ENCODE measurements around the gene STK32C.

The STK32C gene

DNA sequence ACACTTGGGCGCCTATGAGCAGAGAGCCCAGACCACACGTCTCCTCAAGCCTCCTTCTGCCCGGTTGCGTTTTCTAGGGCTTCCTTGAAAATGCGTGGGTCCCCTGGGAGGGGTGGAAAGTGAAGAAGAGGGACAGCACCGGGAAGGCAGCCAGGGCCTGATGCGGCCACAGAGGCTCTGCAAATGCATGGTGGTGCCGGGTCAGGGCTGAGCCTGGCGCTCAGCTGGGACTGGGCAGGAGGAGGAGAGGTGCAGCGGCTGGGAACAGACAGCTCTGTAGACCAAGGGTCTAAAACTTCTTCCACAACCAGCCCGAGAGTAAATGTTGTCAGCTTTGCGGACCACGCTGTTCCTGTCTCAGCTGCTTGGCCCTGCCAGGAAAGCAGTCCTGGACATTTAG lies 119.4 kb downstream of the STK32C start:
- no CpG with 5 or more reads among the region's 13 CpGs for WGBS (ENCODE audit: extremely low coverage, insufficient coverage, insufficient read length)
- no peak overlapping the region for H3K14ac ChIP-seq (ENCODE audit: low read length)

DNA sequence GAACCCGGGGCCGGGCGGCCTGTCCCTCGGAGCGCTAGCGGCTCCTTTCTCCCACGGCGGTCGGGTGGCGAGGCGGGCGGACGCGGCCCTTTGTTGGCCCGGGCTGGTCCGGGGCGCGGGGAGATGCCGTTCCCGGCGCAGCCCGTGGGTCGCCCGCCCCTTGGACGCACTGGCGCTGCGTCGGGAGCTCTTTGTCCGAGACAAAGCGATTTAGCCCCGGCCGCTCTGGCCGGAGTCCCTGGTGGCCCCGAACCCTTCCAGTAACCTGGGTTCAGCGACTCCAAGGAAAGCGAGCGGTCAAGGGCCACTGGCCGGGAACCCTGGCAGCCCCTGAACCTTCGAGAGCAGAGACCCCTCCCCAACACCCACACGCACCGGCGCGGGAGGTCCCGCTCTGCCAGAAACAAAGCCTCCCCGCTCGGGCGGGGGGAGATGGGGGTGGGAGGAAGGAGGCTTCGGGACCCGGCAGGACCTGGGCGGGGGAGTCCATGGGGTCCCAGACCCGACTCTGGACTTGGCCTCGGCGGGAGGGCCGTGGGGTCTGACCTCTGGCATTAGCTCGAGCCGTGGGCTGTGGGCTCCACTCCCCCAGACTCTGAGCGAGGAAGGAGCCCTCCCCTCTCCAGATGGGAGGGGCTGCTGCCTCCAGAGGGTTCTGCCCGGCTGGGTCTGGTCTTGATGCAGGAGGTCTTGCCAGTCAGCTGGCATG lies 120.2 kb downstream of the STK32C start:
- Histone ChIP-seq H3K27me3 (ENCODE audit: insufficient read depth, low read length) (peaks cover 47% of the 10 kb centered on the region), H3K27ac (ENCODE audit: low read depth, low read length) (no peak overlapping the region), H2BK12ac (ENCODE audit: low read length) (no peak overlapping the region), H2BK120ac (ENCODE audit: insufficient read depth, low read length, poor library complexity) (no peak overlapping the region), H3K4me1 (ENCODE audit: control insufficient read depth in 1 of 2, insufficient read depth in 2 of 2, low read length in 2 of 2) (peaks cover 0 to 6% of the 10 kb centered on the region in 2 experiments), H3K36me3 (ENCODE audit: control insufficient read depth in 1 of 2, insufficient read depth in 2 of 2, low read length in 2 of 2) (no peaks in the 10 kb centered on the region), H3K4ac (ENCODE audit: low read depth, low read length) (no peak overlapping the region), H3K4me3 (ENCODE audit: low read depth, low read length) (peak overlapping the region; percentile 62), H3K18ac (ENCODE audit: low read length) (no peak overlapping the region), H3K9me3 (ENCODE audit: insufficient read depth, low read depth, low read length) (peaks cover 10% of the 10 kb centered on the region), H2BK5ac (ENCODE audit: low read depth, low read length, poor library complexity) (no peak overlapping the region), H3K14ac (ENCODE audit: low read length) (no peak overlapping the region), H4K8ac (ENCODE audit: low read depth, low read length) (no peak overlapping the region), H4K91ac (ENCODE audit: low read depth, low read length) (no peak overlapping the region), H3K4me2 (ENCODE audit: low read length) (peak overlapping the region; percentile 55), H2AFZ (ENCODE audit: insufficient read depth, low read length, poor library complexity) (no peak overlapping the region), H3K79me1 (ENCODE audit: low read length) (no peaks in the 10 kb centered on the region), H3K79me2 (ENCODE audit: control insufficient read depth, insufficient read depth, low read length, poor library complexity) (no peaks in the 10 kb centered on the region), H3K9ac (ENCODE audit: low read length) (no peak overlapping the region), H4K12ac (ENCODE audit: low read depth, low read length) (no peak overlapping the region), H3K23ac (ENCODE audit: low read length) (no peak overlapping the region), H2AK5ac (ENCODE audit: low read length) (no peak overlapping the region)
- DNase-seq: no peak
- WGBS (ENCODE audit: extremely low coverage, insufficient coverage, insufficient read length): no CpG with 5 or more reads among the region's 58 CpGs

More for the DNA sequence above, 119.4 kb downstream of the STK32C start:
- no peak overlapping the region for H4K12ac ChIP-seq (ENCODE audit: low read depth, low read length)
- peaks cover 10% of the 10 kb centered on the region for H3K9me3 ChIP-seq (ENCODE audit: insufficient read depth, low read depth, low read length)
- peaks cover 47% of the 10 kb centered on the region for H3K27me3 ChIP-seq (ENCODE audit: insufficient read depth, low read length)
- no peak overlapping the region for H4K8ac ChIP-seq (ENCODE audit: low read depth, low read length)
- no peak overlapping the region for H2BK5ac ChIP-seq (ENCODE audit: low read depth, low read length, poor library complexity)
- no peak overlapping the region for H2AK5ac ChIP-seq (ENCODE audit: low read length)
- H2BK120ac ChIP-seq (ENCODE audit: insufficient read depth, low read length, poor library complexity): no peak overlapping the region
- no peak overlapping the region for H3K9ac ChIP-seq (ENCODE audit: low read length)
- H3K79me1 ChIP-seq (ENCODE audit: low read length): no peaks in the 10 kb centered on the region
- H3K79me2 ChIP-seq (ENCODE audit: control insufficient read depth, insufficient read depth, low read length, poor library complexity): no peaks in the 10 kb centered on the region
- H3K23ac ChIP-seq (ENCODE audit: low read length): no peak overlapping the region
- H3K36me3 ChIP-seq (ENCODE audit: control insufficient read depth in 1 of 2, insufficient read depth in 2 of 2, low read length in 2 of 2): no peaks in the 10 kb centered on the region
- no peak overlapping the region for H3K18ac ChIP-seq (ENCODE audit: low read length)
- no peak overlapping the region for H3K4me3 ChIP-seq (ENCODE audit: low read depth, low read length)
- no peak overlapping the region for H3K4me2 ChIP-seq (ENCODE audit: low read length)
- H2BK12ac ChIP-seq (ENCODE audit: low read length): no peak overlapping the region
- H2AFZ ChIP-seq (ENCODE audit: insufficient read depth, low read length, poor library complexity): no peak overlapping the region
- no peak overlapping the region for H3K27ac ChIP-seq (ENCODE audit: low read depth, low read length)
- no peak overlapping the region for H3K4ac ChIP-seq (ENCODE audit: low read depth, low read length)
- H3K4me1 ChIP-seq (ENCODE audit: control insufficient read depth in 1 of 2, insufficient read depth in 2 of 2, low read length in 2 of 2): peaks cover 0 to 6% of the 10 kb centered on the region in 2 experiments
- DNase-seq: no peak
- no peak overlapping the region for H4K91ac ChIP-seq (ENCODE audit: low read depth, low read length)

DNA sequence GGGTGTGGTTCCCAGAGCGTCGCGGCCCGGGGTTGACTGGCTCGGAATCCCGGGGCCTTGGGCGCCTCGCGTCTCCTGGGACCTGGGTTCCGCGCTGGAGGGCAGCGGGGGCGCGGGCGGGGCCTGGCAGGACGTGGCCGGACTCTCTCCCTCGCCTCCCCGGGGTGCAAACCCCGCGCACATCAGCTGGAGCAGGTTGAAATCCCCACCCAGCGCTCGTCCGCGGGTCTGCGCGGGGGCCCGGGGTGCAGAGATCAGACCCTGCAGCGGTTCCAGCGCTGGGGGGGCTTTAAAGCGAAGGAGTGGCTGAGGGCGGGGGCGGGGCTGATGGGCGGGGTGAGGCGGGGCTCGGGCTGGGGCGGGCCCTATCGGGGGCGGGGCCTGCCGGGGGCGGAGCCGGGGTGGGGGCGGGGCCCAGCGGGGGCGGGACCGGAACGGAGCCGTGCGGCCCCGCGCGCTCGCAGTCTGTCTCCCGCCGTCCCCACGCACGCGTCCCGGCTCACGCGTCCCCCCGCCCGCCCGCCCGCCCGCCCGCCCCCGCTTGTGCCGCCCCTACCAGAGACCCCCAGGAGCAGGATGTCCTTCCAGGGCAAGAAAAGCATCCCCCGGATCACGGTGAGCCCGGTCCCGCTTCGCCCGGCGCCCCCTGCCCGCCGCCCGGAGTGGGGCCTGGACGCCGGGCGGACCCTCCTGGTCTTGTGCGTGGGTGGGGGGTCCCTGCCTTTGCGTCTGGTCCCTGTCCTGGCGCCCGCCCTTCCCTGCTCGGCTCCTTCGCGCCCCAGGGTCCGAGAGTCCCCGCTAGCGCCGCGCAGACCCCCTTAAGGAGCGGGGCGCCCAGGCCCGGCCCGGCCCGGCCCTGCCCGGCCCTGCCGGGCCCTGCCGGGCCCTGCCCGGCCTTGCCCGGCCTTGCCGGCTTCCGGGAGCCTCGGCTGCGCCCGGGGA lies 121.0 kb downstream of the STK32C start, which contains the start of gene DPYSL4:
TSS of gene DPYSL4 (plus strand) at position 461 of the 942 bp plus-strand sequence. CDS start at position 577, 116 bp downstream.
- Histone ChIP-seq H3K4me3 (ENCODE audit: low read depth, low read length) (peak within 1 kb of the TSS; percentile 62), H3K9me3 (ENCODE audit: insufficient read depth, low read depth, low read length) (peaks cover 10% of the 10 kb centered on the region), H2BK12ac (ENCODE audit: low read length) (no peak within 1 kb of the TSS), H3K79me1 (ENCODE audit: low read length) (no peaks in the 10 kb centered on the region), H2AFZ (ENCODE audit: insufficient read depth, low read length, poor library complexity) (no peak within 1 kb of the TSS), H3K23ac (ENCODE audit: low read length) (no peak within 1 kb of the TSS), H2BK5ac (ENCODE audit: low read depth, low read length, poor library complexity) (no peak within 1 kb of the TSS), H4K91ac (ENCODE audit: low read depth, low read length) (no peak within 1 kb of the TSS), H3K79me2 (ENCODE audit: control insufficient read depth, insufficient read depth, low read length, poor library complexity) (no peaks in the 10 kb centered on the region), H4K12ac (ENCODE audit: low read depth, low read length) (no peak within 1 kb of the TSS), H3K14ac (ENCODE audit: low read length) (no peak within 1 kb of the TSS), H3K4me1 (ENCODE audit: control insufficient read depth in 1 of 2, insufficient read depth in 2 of 2, low read length in 2 of 2) (peaks cover 0 to 6% of the 10 kb centered on the region in 2 experiments), H4K8ac (ENCODE audit: low read depth, low read length) (no peak within 1 kb of the TSS), H2BK120ac (ENCODE audit: insufficient read depth, low read length, poor library complexity) (no peak within 1 kb of the TSS), H3K4me2 (ENCODE audit: low read length) (peak within 1 kb of the TSS; percentile 55), H3K27ac (ENCODE audit: low read depth, low read length) (no peak within 1 kb of the TSS), H2AK5ac (ENCODE audit: low read length) (no peak within 1 kb of the TSS), H3K27me3 (ENCODE audit: insufficient read depth, low read length) (peaks cover 47% of the 10 kb centered on the region), H3K4ac (ENCODE audit: low read depth, low read length) (no peak within 1 kb of the TSS), H3K18ac (ENCODE audit: low read length) (no peak within 1 kb of the TSS), H3K36me3 (ENCODE audit: control insufficient read depth in 1 of 2, insufficient read depth in 2 of 2, low read length in 2 of 2) (no peaks in the 10 kb centered on the region), H3K9ac (ENCODE audit: low read length) (no peak within 1 kb of the TSS)
- WGBS (ENCODE audit: extremely low coverage, insufficient coverage, insufficient read length): no CpG with 5 or more reads among the region's 109 CpGs
- DNase-seq: no peak

DNA sequence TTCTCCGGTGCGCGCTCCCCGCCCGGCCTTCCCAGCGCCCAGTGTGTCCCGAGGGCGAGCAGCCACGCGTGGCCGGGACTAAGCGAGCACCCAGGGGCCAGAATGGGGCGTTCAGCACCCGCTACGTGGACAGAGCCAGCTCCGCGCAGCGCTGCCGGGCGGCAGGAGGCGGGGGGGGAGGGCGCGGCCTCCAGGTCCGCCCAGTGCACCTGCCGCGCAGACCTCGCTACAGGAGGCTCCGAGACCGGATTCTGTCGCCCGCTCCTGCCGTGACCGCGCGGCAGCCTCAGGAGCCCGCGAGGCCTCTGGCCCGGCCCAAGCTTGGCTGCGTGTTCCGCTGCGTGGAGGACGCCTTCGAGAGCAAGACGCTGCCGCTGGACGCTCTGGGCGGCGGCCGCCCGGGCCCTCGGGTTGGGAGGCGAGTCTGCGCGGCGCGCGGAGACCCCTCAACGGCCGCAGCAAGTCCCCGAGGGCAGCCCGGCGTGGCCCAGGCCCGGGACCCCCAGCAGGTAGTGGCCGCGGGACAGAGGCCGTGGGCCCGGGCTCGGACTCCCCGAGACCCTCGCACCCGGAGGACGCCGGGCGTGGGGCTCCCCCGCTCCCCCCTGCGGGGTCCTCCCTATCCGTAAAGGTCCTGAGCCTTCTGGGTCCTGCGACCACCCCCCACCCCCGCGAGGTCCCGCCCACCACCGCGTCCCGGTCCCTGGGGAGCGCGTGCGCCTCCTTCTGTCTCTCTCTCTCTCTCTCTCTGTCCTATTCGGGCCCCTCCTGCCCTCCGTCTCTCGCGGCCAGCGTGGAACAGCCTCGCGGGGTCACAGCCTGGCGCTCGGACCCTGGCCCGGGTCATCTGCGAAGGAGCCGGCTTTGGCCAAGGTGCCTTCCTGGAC lies 121.9 kb downstream of the STK32C start:
- H3K27me3 ChIP-seq (ENCODE audit: insufficient read depth, low read length): peaks cover 47% of the 10 kb centered on the region
- no peak overlapping the region for H3K27ac ChIP-seq (ENCODE audit: low read depth, low read length)
- no peak overlapping the region for H2BK5ac ChIP-seq (ENCODE audit: low read depth, low read length, poor library complexity)
- WGBS (ENCODE audit: extremely low coverage, insufficient coverage, insufficient read length): no CpG with 5 or more reads among the region's 99 CpGs
- H2AK5ac ChIP-seq (ENCODE audit: low read length): no peak overlapping the region
- no peak overlapping the region for H3K14ac ChIP-seq (ENCODE audit: low read length)
- no peak overlapping the region for H3K18ac ChIP-seq (ENCODE audit: low read length)
- H3K4me2 ChIP-seq (ENCODE audit: low read length): no peak overlapping the region
- H3K4me1 ChIP-seq (ENCODE audit: control insufficient read depth in 1 of 2, insufficient read depth in 2 of 2, low read length in 2 of 2): peaks cover 0 to 6% of the 10 kb centered on the region in 2 experiments
- DNase-seq: no peak
- H3K9ac ChIP-seq (ENCODE audit: low read length): no peak overlapping the region
- no peak overlapping the region for H2AFZ ChIP-seq (ENCODE audit: insufficient read depth, low read length, poor library complexity)
- H4K12ac ChIP-seq (ENCODE audit: low read depth, low read length): no peak overlapping the region
- H3K4me3 ChIP-seq (ENCODE audit: low read depth, low read length): no peak overlapping the region
- peaks cover 10% of the 10 kb centered on the region for H3K9me3 ChIP-seq (ENCODE audit: insufficient read depth, low read depth, low read length)
- H3K79me2 ChIP-seq (ENCODE audit: control insufficient read depth, insufficient read depth, low read length, poor library complexity): no peaks in the 10 kb centered on the region
- no peak overlapping the region for H3K23ac ChIP-seq (ENCODE audit: low read length)
- no peak overlapping the region for H2BK12ac ChIP-seq (ENCODE audit: low read length)
- H2BK120ac ChIP-seq (ENCODE audit: insufficient read depth, low read length, poor library complexity): no peak overlapping the region
- H4K8ac ChIP-seq (ENCODE audit: low read depth, low read length): no peak overlapping the region
- no peaks in the 10 kb centered on the region for H3K36me3 ChIP-seq (ENCODE audit: control insufficient read depth in 1 of 2, insufficient read depth in 2 of 2, low read length in 2 of 2)
- H3K4ac ChIP-seq (ENCODE audit: low read depth, low read length): no peak overlapping the region
- no peaks in the 10 kb centered on the region for H3K79me1 ChIP-seq (ENCODE audit: low read length)
- H4K91ac ChIP-seq (ENCODE audit: low read depth, low read length): no peak overlapping the region

Data from trophoblast cell (in vitro differentiated cells and primary cell).